ENCODE results near the gene RBM10. TPM values are rescaled to one million over a fixed set of nuclear protein-coding genes. Genes with fewer than 3 reads are reported as not detected.

The RBM10 gene
- total RNA-seq, 1 donor from 2014 or later = 87.7 TPM

- Mint-ChIP-seq H3K36me3 (ENCODE audit: low read depth) (peaks cover 17% of the 10 kb centered on the region), H3K27me3 (ENCODE audit: low read depth) (peaks cover 9% of the 10 kb centered on the region), H3K9me3 (peaks cover 3% of the 10 kb centered on the region), H3K4me3 (peak overlapping the region; percentile 92), H3K27ac (ENCODE audit: unreplicated experiment) (no peak overlapping the region), H3K4me1 (peaks cover 60% of the 10 kb centered on the region)
- TF ChIP-seq CTCF (conservative IDR thresholded peaks at IDR 0.05) = no peak
- no peak for DNase-seq (ENCODE audit: low read depth, low spot score)
Observed at GRCh38 chrX:47191806-47192401, 46.9 kb downstream of the RBM10 start.

- H3K4me3 Mint-ChIP-seq = peak within 1 kb of the TSS; percentile 96
- peaks cover 9% of the 10 kb centered on the region for H3K27me3 Mint-ChIP-seq (ENCODE audit: low read depth)
- peak; percentile 99 for DNase-seq (ENCODE audit: low read depth, low spot score)
- H3K9me3 Mint-ChIP-seq = peaks cover 3% of the 10 kb centered on the region
- peaks cover 77% of the 10 kb centered on the region for H3K4me1 Mint-ChIP-seq
- peaks cover 26% of the 10 kb centered on the region for H3K36me3 Mint-ChIP-seq (ENCODE audit: low read depth)
- peak within 1 kb of the TSS; percentile 95 for H3K27ac Mint-ChIP-seq (ENCODE audit: unreplicated experiment)
- TF ChIP-seq CTCF (conservative IDR thresholded peaks at IDR 0.05) = peak; percentile 95
Observed at GRCh38 chrX:47193475-47194193, 48.6 kb downstream of the RBM10 start, which contains the start of gene UBA1. Gene UBA1, plus strand, starts transcription at chrX:47193829. Its CDS starts 4,974 bp downstream, at chrX:47198803.

- Mint-ChIP-seq H3K27ac (ENCODE audit: unreplicated experiment) (peak overlapping the region; percentile 95), H3K4me1 (peaks cover 80% of the 10 kb centered on the region), H3K4me3 (peak overlapping the region; percentile 96), H3K36me3 (ENCODE audit: low read depth) (peaks cover 29% of the 10 kb centered on the region), H3K27me3 (ENCODE audit: low read depth) (peaks cover 9% of the 10 kb centered on the region), H3K9me3 (peaks cover 3% of the 10 kb centered on the region)
- no peak for DNase-seq (ENCODE audit: low read depth, low spot score)
- TF ChIP-seq CTCF (conservative IDR thresholded peaks at IDR 0.05) = no peak
Observed at GRCh38 chrX:47194194-47194787, 49.3 kb downstream of the RBM10 start.

- no peak for DNase-seq (ENCODE audit: low read depth, low spot score)
- peaks cover 38% of the 10 kb centered on the region for H3K36me3 Mint-ChIP-seq (ENCODE audit: low read depth)
- peaks cover 71% of the 10 kb centered on the region for H3K4me1 Mint-ChIP-seq
- H3K9me3 Mint-ChIP-seq = no peaks in the 10 kb centered on the region
- TF ChIP-seq CTCF (conservative IDR thresholded peaks at IDR 0.05) = no peak
- H3K27ac Mint-ChIP-seq (ENCODE audit: unreplicated experiment) = peak overlapping the region; percentile 93
- H3K4me3 Mint-ChIP-seq = peak overlapping the region; percentile 96
- H3K27me3 Mint-ChIP-seq (ENCODE audit: low read depth) = peaks cover 2% of the 10 kb centered on the region
Observed at GRCh38 chrX:47196098-47196497, 51.1 kb downstream of the RBM10 start.

- no peaks in the 10 kb centered on the region for H3K9me3 Mint-ChIP-seq
- H3K36me3 Mint-ChIP-seq (ENCODE audit: low read depth) = peaks cover 44% of the 10 kb centered on the region
- H3K27me3 Mint-ChIP-seq (ENCODE audit: low read depth) = no peaks in the 10 kb centered on the region
- H3K4me3 Mint-ChIP-seq = peak overlapping the region; percentile 96
- no peak for DNase-seq (ENCODE audit: low read depth, low spot score)
- no peak for TF ChIP-seq CTCF (conservative IDR thresholded peaks at IDR 0.05)
- H3K4me1 Mint-ChIP-seq = peaks cover 61% of the 10 kb centered on the region
- peak overlapping the region; percentile 78 for H3K27ac Mint-ChIP-seq (ENCODE audit: unreplicated experiment)
Observed at GRCh38 chrX:47197526-47197925, 52.5 kb downstream of the RBM10 start.
